ENCODE results near the gene PPP4R3A.
"Not testable (repeated sequence)": the region's sequence is repeated elsewhere in the genome, so short reads cannot be mapped to it uniquely, and the experiment has no call there.

PPP4R3A gene

DNA sequence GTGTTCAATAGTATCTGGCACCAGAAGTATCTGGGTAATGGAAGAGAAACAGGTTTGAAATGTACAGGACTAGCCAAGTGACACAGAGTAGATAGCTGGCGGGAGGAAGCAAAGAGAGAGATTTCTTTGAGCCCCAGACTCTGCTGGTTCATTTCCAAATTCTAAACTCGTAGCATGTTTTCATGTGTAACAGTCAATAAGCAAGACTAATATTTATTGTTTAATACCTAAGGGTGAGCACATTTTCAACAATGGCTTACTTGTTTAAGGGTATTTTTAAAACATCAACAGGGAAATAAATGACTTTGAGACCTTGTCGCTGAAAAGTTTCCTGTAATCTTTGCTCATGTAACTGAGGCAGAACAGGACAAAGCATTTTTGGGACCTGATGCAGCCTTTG is 80.7 kb downstream of the PPP4R3A start:
- DNase-seq, result no peak

DNA sequence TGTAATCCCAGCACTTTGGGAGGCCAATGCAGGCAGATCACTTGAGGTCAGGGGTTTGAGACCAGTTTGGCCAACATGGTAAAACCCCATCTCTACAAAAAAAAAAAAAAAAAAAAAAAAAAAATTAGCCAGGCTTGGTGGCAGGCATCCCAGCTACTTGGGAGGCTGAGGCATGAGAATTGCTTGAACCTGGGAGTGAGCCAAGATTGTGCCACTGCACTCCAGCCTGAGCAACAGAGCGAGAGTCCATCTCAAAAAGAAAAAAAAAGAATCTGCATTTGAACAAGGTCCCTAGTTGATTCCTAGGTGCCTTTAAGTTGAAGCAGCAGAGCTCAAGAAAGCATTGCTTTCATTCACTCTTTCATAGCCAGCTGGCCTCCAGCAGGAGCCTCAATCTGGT is 81.2 kb downstream of the PPP4R3A start:
- DNase-seq, result not testable (repeated sequence)

DNA sequence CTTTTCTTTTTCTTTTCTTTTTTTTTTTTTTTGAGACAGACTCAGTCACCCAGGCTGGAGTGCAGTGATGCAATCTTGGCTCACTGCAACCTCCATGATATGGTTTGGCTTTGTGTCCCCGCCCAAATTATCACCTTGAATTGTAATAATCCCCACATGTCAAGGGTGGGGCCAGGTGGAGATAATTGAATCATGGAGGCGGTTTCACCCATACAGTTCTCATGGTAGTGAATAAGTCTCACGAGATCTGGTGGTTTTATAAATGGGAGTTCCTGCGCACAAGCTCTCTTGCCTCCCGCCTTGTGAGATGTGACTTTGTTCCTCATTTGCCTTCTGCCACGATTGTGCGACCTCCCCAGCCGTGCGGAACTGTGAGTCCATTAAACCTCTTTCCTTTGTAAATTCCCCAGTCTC is 84.6 kb downstream of the PPP4R3A start:
- not testable (repeated sequence) for DNase-seq

DNA sequence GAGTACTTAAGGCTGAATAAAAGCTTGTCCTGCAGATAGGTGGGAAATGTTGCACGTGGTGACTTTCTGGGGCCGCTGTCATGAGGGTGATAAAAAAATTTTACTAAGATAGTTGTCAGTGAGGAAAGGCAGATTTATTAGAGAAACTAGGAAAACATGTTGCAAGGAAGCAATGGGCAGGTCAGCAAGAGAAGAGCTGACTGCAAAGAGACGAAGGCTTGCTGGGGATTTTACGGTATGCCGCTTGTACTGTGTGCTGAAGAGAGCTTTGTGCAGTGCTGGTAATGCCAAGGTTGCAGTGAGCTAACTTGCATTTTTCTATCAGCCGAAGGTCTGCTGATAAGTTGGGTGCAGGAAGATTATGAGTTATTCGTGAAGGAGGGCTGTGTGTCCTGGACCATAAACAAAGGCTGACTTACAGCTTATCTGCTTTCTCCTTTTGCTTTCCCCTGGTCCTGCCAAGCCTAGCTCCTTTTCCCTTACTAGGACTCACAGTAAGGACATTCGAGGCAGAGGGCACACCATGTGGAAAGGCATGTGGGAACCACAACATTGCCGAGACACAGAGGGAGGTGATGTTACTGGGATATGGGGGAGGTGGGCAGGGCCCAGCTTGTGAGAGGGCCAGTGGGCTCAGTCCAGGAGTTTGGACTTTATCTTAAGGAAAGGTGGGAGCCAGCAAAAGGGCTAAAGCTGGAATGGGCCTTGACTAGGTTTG is 85.1 kb downstream of the PPP4R3A start:
- no peak for DNase-seq

DNA sequence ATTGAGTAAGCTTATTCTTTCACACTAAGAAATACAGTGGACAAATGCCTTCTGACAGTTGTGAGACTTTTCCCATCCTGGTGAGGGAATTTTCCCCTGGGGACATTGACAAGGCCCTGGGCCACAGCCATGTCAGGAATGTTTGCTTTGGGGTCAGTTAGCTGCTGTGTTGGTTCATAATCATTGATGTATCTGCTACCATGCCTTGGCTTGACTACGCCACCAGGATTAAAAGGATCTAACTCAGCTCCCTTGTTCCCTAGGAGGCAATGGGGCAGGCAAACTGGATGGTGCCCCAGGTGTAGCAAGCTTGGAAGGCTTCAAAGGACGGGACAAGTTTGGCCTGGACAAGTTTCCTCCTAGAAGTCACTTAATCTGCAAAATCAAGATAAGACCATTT is 89.4 kb downstream of the PPP4R3A start:
- DNase-seq, result no peak

DNA sequence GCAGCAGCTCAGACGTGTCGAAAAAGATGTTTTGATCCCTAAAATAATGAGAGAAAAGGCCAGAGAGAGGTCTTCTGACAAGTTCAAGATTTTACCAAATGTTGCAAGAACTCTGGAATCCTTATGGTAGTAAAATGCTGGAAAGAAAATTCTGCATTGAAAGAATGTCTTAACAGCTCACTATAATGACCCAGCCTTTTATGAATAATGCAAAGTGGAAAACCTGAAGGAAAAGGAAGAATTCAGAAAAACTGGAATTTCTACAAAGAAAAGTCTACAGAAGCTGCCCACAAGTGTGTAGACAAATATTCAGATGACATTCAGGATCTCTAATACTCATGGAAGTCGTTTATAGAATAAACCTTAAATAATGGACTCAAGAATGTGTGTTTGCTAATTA is 90.7 kb downstream of the PPP4R3A start:
- DNase-seq, result no peak

DNA sequence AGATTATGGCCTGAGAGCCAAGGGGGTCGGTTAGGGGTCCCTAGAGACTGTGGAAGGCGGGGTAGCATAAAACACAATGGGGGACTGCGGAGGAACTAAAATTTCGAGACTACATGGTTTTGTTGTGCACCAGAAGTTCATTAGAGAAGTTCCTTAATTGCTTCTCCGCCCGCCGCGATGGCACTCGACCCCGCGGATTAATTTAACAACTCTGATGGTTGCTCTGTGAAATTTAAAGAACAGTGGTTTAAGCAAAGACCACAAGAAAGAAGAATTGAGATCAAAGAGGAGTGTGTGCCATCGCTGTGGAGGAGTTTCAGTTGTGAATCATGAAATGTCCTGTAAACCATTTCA is 91.1 kb downstream of the PPP4R3A start:
- no peak for DNase-seq

DNA sequence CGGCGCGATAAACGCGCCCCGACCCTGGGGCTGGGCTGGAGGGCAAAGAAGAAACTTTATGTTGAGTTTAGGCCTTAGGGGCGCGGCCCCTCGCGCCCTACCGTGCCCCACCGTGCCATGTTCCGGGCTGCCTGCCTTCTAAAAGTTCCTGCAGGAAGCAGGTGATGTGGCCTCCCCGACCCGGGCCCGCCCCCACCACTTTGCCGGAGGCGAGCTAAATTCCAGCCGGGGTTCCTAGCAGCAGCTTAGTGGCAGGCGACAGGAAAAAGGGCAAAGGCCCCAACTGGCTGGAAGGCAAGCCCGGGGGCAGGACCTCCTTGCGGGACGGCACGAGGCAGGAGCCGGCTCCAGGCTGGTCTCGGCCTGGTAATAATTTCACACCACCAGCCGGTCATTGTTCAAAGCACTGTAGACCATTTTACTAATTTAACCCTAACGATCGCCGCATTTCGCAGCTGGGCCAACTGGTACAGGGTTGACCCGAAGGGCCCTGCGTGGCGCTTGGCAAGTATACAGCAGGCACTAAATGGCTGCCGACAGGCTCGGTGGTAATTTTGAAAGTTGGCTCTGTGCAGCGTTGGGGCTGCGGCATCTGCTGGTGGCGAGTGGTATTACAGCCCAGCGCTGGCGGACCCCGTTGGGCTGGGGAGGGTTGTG is 91.6 kb downstream of the PPP4R3A start:
- DNase-seq, result peak; percentile 35 to 59

DNA sequence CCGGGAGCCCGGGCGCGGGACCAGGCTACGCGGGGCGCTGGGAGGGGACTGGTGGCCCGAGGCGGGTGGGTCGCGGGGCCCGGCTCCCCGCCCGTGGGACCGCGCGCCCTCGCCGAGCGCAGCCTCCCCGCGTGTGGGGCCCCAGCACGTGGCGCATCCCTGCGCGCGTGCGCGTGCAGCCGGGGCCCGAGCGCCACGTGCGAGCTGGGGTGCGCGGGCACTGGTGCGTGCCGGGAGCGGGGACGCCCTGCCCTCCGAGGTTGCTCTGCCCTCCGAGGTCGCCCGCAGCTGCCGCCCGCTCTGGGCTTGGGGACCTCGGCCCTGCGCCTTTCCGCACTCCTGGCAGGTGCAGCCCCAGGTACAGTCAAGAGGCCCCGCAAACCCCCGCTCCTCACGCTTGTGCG is 92.1 kb downstream of the PPP4R3A start:
- peak; percentile 52 to 55 for DNase-seq

DNA sequence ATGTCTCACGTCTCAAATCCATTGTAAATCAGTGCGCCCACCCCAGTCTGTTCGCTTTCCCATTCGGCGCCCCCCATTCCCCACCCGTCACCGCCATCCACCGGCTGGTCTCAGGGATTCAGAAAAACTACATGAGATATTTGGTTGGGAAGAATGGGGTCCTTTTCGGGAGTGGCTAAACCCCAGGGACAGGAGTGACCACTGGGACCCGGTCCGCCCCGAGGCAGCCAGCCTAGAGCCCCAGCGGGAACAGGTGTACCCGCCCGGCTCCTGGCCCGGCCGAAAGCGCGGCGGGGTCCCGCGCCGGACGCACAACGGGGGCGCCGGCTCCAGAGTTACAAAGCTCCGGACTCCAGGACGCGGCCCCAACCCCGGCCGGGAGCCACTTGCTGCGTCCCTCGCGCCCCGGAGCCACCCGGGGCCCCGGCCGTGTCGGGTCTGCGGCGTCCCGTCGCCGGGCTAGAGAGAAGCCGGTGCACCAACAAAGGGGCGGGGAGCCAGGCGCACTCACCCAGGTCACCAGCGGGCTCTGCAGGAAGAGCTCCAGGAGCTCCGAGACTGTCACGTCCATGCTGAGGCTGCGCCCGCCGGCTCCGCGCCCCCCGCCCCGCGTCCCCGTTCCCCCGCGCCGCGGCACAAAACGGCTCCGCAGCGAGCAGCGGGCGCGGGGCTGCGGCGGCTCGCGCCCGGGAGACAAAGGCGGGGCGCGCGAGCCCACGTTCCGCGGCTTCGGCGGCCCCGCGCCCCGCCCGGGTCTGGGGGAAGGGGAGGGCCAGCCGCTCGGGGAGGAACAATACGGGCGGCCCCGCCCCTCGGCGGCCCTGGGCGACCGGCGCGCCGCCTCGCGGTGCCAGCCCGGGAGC is 92.8 kb downstream of the PPP4R3A start, which contains the start of gene CCDC88C:
TSS of gene CCDC88C (minus strand) at position 701 of the 863 bp plus-strand sequence. CDS start at position 571, 130 bp downstream.
- peak; percentile 57 to 83 for DNase-seq

DNA sequence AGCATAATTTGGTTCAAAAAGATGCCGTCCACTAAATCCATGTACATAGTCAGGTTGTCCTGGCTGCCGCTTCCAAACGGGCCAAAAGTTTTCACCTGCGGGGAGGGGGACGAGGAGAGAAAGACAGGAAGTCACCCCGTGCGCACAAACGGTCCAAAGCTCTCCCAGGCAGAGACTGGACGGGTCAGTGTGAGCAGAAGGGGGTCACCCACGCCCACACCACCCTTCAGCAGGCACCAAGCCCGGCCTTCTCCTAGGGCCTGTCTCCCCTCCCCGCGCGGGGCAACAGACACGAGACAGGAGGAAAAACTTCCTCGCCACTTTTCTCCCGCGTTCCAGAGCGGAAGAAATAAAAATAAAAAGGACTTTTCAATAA is 93.4 kb downstream of the PPP4R3A start:
- DNase-seq, result no peak

DNA sequence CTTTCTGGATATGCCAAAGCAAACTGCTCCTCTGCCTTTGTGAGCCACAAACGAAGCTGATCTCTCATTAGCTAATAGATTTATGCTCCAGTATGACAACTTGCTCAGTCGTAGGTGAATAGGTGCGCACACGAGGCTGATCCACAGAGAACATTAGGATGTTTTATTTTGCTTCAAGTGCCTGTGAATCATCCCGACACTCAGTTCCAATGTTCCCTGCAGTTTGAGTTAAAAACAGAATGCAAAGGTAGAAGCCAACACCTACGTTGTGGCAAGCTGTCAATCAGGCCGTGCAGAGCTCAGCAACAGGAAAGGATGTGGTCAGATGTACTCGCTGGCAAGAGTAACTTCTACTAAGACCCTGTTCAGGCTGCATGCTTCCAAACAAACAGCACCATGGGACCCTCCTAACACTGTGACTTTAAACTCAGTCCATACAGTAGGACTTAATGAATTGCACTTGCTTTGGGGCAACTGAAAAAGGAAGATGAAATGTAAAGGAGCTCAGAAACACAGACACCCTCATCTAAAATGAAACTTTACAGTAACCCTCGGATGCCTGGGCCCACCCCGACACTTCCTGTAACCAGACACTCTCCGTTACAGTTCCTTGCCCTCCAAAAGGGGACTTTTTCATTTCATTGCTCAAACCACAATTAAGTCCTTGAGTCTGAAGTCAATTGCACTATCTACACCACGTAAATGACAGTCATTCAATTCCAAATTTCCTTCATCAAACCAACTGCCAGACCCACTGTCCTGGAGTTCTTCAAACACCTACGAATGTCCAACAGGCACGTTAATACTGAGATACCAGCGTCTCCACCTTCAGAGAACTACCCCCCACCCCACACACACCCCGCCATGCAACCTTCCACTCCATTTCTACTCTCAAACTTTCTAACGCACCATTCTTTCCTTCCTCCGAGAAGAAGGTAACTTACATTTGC is 94.0 kb downstream of the PPP4R3A start:
- DNase-seq, result peak in 1 of 2 experiments; percentile 31

DNA sequence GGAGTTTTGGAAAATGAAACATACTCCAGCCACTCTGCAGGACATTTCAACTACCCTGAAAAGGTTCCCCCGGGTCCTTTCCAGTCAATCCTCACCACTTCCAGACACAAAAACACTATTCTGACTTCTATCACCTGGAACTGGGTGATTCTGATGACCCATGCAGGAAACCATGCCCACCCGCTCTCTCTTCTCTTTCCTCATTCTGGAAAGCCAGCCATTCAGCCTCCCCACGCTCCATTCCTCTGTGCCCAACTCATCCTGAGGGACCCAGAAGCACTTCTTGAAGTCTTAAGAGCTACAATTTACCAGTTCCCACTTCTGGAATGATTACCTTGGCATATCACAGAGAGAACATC is 95.7 kb downstream of the PPP4R3A start:
- DNase-seq, result no peak

DNA sequence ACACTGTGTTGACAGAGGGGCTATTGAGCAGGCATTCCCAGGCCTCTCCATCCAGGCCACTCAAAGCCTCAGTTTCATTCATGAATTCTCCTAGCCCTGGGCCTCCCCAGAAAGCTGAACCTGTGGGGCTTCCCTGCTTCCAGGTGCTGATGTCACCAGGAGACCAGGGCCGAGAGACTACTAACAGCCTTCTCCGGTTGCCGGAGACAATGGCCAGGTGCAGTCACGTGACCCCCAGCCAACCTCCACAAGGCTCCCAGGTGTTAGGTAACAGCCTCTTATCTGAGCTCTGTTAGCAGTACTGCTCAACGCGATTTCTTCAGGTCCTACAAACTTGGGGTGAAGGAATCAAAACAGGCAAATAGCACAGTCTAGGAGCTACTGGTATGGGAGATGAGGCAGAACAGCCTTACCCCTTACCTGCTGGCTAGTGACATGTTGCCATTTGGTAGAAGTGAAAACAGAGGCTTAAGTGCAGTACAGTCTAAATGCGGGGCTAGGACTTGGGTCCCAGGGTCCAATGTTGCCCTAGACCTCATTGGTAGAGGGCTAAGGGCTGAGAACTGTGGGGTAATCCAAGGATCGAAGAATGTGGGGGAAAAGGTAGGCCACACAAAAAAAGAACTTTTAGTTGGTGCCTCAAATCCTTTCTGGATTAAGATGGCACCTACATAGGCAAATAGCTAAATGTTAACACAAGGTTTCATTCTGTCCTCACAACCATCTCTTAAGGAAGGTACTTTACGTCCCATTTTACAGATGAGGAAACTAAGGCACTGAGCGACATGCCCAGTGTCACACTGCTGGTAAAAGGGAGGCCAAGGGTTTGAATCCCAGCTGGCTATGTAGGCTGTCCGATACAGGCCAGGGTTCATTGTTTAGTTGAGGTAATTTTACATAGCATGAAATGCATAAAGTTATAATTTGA is 96.3 kb downstream of the PPP4R3A start:
- DNase-seq, result peak; percentile 86 to 95

DNA sequence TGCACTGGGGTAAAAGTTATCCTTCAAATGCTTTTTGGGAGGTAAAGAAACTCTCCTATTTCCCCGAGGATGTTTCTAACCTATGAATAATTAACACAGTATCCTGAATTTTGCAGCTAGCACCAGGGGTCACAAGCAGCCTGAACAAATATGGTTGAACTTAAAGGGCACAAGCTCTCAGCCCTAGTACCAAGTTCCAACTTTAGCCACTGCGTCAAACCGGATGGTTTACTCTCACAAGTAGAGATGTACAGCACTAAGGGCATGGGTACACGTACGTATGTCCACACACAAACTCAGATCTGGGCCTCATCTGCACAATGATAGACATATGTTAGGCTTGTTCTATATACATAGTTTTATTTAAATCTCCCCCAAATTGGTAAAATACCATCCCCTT is 97.2 kb downstream of the PPP4R3A start:
- DNase-seq, result no peak

DNA sequence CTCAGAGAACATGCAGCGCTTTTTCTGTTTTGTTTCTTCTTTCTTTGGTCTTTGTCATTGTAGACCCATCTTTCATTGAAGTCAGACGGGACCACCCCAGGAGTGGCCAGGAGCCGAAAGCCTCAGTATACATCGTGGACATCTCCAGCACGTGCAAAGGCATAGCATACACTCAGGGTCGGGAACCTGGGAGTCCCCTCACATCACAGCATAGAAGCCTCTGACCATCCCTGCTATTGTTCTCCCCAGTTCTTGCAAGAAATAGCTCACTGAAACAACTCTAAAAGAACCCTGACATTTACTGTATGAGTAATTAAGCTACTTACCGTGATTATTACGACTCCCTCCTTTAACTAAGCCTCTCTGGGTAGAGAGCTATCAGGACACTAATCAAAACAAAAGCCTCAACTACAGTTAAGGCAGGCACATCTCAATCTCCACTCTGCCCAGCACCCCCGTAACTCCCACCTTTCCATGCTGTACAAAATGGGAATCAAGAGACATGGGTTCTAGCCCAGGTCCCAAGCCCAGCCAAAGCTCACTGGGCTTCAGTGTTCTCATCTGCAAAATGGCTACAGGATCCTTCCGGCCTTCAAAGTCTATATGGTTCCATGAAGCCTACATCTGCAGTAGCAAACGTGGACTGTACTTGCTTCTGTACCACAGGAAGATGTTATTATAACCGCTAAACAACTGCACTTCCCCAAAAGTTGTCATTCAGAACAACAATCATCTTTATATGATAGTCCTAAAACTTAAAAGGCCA is 99.2 kb downstream of the PPP4R3A start:
- DNase-seq, result no peak

DNA sequence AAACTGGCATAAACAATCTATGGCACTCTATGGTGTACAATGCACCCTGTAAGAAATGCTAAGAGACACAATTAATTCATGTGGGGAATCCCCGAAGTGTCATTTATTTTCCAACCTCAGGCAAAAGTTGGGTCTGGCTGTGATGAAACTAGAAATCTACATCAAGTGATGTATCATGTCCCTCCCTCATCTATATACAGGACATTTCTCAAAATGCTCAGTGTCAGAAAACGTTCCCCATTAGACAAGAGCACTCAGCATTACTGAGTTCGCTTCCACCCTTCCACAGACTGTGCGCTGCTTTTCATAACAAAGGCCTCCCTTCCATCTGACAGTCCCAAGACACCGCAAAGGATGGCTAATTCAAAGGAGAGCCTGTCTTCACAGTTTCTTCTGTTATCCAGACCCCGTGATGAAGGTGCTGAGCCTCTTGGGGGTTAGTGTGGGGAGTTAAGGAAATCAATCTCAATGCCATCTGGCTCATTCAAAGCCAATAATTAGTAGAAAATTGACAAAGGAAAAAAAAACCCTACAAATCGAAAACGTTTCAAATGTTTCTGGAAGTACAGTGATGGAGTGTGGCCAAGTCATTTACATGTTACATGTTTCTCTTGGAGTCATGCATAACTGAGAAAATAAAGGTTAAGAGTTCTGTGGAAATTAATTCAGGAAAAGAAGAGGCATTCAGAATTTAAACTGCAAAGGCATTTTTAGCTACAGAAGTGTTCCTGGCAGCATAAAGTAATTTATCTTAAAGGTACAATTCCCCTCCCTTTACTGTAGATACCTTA is 100.0 kb downstream of the PPP4R3A start:
- DNase-seq, result no peak

DNA sequence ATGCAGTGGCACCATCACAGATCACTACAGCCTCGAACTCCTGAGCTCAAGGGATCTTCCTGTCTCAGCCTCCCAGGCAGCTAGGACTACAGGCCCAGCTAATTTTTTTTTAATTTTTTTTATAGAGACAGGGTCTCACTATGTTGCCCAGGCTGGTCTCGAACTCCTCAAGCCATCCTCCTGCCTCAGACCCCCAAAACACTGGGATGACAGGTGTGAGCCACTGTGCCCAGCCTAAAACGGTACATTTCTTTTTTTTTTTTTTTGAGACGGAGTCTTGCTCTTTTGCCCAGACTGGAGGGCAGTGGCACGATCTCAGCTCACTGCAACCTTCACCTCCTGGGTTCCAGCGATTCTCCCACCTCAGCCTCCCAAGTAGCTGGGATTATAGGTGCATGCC is 100.9 kb downstream of the PPP4R3A start:
- DNase-seq, result not testable (repeated sequence)

Data from NCI-H187 (cell line).